GM18951 (cell line): Measurements from ENCODE around the gene SEPTIN5.

ENCODE experiments used
- POLR2A ChIP-seq: IDR thresholded peaks from 4 replicates; pipeline ENCODE4 v1.6.1; 2011; ENCODE audit warnings: mild to moderate bottlenecking; ENCODE audit not compliant: insufficient read length, insufficient read depth; ENCODE audit errors: extremely low read depth
- in situ Hi-C: fragments of 300-500 bp; cut with MboI; formaldehyde crosslinking; loops from one replicate; pipeline ENCODE4 v1.12.0; 2022; ENCODE audit warnings: low sequenced_read_pairs, mixed read lengths, inconsistent platforms; ENCODE audit not compliant: unreplicated experiment

SEPTIN5 gene

DNA sequence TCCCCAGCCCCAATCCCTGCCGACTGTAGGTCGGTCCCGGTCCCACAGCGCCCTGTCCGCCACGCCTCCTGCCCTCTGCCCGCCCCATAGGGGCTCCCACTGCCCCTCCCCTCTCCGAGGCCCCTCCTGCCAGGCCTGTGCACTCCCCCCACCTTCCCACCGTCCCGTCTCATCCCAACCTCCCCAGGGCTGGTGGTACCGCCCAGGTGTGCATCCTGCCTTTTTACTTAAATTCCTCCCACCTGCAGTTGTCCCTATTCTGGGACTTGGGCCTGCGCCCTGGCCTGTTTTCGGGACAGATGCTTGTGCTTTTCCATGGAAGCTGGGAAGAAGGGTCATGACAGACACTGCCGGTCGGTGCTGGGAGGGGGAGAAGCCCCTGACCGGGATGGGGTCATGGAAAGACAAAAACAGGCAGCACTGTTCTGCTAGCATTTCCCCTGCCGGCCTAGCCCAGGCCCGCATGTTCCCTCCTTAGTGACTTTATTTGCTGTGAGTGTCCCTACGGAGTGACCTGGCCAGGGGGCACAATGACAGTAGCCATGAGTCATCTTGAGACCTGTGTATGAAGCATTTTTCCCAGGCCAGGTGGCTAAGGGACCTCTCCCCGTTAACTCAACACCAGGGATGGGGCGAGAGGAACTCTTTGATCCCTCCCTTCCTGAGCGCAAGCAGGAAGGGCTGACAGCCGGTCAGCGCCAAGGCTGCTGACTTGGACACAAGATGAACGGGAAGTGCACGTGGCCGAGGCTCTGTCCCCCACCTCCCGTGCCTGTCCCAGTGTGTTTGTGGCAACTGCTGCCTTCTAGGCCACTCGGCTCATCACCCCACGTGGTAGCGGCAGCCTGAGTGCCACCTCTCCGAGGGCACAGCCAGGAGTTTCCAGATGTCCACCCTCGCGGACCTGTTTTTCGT is 53.4 kb downstream of the SEPTIN5 start:
- TF ChIP-seq POLR2A = no peak
- in situ Hi-C loops = no loop called here

DNA sequence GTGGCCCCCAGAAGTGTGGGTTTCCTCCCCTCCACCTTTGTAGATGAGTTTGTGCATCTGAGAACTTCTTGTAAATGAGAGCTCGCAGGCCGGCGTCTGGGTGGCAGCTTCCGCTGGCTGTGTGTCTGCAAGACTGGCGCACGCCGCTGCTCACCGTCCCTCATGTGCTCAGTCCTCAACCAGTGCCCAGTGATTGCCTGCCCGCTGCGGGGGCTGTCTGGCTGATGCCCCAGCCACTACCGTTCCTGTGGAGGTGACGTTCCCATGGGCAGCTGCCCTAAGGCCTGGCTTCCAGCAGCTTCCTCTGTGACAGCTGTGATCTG is 55.1 kb downstream of the SEPTIN5 start:
- in situ Hi-C loops = no loop called here

DNA sequence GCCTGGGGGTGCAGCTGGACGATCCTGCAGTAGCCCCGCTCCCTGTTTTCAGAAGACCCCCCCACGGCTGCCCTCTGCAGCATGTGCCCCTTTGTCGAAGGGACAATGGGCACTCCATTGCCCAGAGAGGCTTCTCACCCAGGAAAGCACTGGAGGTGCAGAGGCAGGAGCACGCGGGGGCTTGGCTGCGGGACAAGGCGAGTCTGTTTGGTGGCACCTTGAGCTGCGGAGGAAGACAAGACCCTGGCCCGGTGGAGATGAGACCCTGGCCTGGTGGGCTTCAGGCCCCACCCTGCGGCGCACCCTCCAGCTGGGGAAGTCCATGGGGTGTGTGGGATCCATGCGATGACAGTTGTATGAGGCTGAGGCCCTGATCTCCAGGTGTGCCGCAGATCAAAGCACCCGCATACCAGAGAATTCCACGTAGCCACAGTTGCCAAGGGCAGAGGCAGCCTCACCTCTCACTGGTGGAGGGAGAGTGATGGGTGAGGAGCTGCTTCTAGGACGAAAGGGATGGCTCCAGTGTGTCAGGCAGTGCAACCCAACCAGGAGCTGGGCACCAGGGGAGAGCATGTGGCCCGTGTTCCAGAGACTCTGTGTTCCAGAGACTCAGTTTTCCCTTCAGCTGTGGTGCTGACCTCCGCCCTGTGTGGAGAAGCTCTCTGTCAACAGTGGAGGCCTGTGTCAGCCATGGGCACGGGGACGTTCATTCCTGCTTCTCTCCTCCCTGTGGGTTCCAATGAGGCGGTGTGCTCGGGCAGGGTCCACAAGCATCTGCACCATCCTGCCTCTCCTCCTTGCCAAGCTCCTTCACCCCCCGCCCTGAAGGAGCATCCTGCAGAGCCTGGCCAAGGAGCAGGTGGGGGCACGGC is 56.3 kb downstream of the SEPTIN5 start:
- in situ Hi-C loops = no loop called here

More for the DNA sequence above, 55.1 kb downstream of the SEPTIN5 start:
- no peak for TF ChIP-seq POLR2A

DNA sequence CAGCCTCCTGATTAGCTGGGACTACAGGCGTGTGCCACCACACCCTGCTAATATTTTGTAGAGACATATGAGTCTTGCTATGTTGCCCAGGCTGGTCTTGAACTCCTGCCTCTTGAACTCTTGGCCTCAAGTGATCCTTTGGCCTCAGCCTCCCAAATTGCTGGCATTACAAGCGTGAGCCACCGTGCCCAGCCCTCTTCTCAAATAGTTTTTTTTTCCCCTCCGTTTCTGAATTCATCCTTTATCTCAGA is 58.0 kb downstream of the SEPTIN5 start:
- no peak for TF ChIP-seq POLR2A
- in situ Hi-C loops = no loop called here

More for the DNA sequence above, 56.3 kb downstream of the SEPTIN5 start:
- TF ChIP-seq POLR2A = no peak
